Stimulated activated naive CD4-positive, alpha-beta T cell (primary cell): ENCODE results near the gene RASA2.

Source experiments
- DNase-seq, 6 experiments: peaks; one replicate each; lab custom pipeline; 2025; lab: John Stamatoyannopoulos, UW

The RASA2 gene

DNA sequence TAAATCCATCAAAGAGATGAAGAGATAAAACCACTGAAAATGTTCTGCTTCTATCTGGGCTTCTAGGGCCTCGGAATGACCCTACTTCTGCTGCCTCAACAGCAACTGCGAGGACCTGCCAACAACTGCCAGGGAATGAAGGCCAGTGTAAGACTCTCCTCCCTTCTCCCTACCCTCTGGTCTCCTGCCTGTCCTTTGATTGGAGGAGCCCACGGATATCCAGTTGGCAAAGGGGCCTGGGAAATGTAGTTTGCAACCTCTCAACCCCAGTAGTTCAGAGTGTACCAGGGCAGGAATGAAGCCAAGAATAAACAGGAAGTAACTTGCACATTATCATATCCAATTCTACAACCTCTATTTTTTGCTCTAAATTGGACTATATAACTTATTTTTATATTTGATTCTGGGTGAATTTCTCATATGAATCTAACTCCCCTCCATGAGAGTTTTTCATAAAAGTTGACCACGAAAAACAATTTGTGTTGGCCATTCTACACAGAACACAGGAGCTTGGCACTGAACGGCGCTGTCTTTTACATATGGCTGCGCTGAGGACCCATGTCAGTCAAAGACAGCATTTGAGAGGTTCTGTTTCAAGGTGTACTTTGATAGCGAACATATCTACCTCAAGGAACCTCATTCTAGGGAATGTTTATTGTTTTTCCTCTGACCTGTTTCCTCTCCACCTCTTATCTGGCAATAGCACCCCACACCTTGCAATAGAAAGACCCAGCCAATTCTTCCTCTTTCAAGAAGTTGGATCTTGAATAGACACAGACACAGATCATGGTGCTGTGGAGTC, 160.1 kb downstream of the RASA2 start:
- no peak for DNase-seq

DNA sequence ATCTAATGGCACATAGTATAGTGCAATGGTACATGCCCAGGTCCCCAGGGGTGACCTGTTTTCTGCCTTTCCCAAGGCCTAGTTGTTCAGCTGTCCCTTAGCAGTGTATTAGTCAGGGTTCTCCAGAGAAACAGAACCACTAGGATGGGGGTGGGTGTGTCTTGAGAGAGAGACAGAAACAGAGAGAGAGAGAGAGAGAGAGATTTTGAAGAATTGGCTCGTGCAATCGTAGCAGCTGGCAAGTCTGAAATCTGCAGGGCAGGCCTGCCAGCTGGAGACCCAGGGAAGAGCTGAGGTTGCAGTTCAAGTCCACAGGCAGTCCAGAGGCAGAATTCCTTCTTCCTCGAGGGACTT, 160.7 kb downstream of the RASA2 start:
- DNase-seq = no peak

DNA sequence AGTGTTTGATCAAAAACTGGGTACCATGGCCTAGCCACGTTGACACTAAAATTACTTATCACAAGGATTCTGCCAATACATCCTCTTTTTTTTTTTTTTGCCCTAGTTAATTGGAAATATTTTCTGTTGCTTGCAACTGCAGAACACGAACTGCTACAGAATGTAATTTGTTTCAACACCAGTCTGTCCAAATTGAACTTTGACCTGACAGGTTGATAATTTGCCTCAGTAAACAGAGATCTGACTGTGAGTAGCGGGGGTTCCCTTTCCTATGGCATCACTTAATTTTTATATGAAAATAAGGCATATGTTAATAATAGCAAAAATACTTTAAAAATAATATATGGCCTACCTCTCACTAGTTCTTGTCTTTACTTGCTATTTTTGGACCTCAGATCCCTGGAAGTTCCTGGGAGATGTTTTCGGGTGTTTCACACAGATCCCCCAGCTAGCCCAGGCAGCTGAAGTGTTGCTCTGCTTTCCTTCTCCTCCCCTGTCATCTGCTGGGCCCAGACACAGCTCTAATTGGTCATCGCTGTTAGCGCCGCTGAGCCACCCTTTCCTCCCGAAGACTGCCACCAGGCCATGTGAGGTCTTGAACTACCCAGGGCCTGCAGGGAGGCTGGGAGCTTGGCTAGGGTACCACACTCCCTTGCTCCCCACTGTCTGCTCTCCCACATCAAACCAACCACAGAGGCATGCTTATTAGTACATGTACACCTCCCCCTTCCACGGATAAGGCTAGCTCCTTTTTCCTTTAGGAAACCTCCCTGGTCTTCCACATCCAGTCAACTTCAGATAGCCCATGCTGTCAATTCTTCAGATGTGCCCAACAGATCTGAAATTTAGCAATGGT, 161.5 kb downstream of the RASA2 start:
- DNase-seq = no peak

DNA sequence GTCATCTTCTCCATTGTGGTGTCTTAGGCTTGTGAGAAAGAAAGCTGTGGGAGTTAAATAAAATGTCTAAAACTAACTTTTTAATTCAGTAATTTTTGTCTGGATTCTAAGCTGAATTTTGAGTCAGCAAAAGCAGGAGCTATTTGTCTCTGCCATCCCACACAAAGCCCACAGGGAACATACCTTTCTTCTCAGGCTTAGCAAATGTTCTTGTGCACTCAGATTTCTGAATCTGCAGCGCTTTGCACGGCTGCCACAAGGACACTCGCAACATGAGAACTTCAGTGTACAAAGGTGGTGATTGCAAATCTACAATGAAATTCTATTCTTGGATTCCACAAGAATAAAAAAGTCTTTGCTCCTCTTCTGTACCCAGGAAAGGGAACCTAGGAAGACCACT, 163.0 kb downstream of the RASA2 start:
- no peak for DNase-seq

DNA sequence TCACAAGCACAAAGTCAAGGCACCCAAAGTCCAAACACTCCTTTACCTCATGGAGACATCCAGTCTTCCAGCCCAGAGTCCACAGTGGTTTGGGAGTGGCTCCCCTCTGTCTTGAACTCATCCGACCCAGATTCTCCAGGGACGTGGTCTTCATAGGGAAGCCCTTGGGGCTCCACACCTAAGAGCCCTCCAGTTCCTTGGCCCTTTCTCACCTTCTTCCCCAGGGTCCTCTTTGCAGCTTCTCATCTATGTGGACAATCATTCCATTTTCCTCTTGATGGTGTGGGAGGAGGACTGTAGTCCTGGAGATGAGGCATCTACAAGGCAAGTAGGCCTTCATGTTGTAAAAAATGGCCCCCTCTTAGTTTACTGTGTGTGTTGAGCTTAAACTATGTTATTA, 164.0 kb downstream of the RASA2 start:
- no peak for DNase-seq

DNA sequence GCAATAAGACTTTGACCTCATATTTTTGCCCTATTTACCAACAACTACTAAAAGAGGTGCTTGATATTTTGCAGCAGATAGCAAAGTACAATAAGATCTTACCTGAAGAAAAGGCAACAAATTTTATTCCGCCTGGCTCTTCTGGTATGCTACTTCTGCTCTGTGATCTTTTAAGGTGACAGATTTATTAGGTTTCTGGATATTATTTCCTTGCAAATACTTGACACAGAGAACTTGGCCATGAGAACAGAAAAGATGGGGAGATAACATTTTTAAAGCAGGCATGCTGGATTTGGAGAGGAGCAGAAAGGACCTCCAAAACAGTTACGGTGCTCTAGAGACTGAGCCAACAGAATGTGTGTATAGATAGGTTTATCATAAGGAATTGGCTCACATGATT, 164.6 kb downstream of the RASA2 start:
- no peak for DNase-seq

DNA sequence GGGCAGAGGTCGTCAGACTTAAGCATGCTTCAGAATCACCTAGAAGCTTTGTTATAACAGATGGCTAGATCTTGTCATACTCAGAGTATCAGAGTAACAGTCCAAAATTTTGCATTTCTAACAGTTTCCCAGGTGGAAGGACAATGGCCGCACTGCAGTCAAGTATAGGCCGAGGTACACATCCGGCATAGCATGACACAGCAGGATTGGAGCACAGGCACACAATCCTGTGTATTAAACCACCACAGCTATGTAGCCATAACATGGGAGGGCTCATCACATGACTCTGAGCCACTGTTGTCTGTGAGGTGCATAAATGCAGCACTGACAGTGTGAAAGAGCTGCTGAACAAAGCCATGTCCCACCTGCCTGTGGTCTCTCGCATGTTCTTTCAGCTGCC, 165.5 kb downstream of the RASA2 start:
- DNase-seq = no peak

DNA sequence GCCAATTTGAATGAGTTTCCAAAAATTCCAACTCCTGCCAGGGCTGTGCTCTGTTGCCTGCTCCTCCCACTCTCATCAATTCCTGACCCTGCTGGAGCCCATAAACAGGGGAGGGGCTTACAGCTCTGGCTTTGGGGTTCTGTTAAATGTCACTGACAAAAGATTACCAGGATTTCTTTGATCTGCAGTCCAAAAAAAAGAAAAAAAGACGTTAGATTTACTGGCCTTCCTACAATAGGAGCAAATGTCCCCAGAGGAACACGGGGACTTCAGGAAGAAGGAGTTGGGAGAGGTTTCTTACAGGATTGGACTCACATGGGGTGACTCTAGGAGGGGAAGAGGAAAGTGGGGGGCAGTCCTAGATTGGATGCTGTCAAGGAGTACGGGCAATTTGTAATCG, 167.0 kb downstream of the RASA2 start:
- no peak for DNase-seq

DNA sequence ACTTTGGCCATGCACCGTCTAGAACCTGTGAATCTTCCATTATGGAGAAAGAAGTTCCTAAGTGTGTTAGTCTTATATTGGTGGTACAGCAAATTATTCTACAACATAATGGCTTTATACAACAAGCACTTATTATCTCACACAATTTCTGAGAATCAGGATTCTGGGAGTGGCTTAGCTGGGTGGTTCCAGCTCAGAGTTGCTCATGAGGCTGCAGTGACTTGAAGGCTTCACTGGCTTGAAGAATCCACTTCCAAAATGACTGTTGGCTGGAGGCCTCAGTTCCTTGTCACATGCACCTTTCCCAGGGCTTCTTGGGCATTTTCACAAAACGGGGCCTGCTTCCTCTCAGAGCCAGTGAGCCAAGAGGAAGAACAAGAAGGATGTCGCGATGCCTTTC, 169.0 kb downstream of the RASA2 start:
- DNase-seq = no peak

DNA sequence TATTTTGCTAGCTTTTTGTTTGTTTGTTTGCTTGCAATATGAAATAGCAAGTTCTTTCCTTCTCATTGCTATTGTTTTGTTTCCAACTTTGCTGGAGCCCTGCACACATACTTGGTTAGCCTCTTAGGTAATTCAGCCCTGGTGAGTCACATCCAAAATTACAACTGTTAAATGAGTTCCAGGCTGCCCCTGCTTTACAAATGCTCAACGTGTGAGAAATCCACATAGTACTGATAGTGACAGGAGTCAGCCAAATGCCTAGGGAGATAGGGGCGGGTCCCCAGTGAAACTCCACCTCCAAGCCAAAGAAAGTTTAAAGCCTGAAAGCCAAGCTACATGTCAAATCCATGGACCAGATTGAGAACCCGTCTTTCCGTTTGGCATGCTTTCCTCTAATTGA, 169.9 kb downstream of the RASA2 start:
- DNase-seq = no peak

DNA sequence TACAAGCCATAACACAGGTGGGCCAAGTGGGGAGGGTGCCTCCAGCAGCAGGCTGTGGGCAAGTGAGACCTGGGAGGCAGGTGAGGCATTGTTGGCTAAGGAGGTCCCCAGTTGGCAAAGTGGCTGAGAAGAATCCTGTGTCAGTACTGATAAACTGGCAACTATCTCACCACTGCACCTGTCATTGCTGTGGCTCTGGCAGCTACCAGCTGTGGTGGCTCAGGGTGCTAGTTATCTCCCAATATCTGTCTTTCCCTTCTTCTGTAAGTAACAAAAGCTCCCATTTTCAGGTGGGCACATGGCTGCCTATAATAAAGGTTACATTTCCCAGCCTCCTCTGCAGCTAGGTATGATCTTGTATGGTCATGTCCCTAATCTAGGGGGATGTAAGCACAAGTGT, 170.7 kb downstream of the RASA2 start:
- DNase-seq = no peak

DNA sequence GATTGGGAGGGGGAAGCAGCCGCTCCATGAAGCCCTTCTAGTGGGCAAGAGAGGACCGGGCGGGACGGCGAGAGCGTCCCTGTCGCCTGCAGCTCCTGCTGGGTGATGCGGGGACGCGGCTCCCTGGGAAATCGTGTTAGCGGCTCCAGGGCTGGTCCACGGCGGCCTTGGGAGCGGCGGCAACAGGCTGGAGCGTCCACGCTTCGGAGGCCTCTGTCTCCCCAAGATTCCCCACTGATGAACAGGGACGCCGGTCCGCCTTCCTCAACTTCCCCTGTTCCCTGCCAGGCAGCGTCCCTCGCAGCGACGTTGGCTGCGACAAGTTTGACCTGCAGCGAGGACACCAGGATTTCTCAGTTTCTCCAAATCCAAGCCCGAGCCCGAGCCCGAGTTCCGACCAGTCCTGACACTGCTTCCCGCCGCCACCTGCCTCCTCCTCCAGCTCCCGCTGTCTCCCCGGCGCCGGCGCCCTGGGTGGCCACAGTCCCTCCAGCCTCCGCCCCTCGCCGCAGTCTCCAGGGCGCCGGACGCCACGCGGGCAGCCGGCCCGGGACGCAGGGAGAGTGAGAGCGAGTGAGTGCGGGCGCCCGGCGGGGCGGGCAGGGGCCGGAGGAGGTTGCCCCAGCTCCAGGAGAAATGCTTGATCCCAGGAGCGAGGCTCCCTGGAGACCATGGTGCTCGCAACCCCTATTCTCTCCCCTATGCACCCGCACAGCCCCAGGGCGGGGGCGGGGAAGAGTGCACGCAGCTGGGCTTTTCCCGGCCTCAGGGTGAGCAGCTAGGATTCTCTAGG, 173.2 kb downstream of the RASA2 start:
- peak in 1 of 6 experiments; percentile 3 for DNase-seq

DNA sequence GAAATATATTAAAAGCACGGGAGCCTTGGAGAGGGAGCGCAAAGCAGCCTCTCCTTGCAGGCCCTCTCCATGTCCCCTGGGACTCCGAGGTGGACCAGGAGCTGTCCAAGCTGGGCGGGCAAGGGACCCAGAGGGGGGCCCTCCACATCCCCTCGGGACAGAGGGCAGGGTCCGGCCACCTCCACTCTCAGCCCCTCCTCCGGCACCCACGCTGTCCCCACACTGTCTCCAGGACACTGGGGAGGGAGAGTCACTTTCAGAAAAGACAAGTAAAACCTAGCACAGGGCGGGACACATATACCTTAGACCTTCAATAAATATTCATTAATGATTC, 173.8 kb downstream of the RASA2 start:
- no peak for DNase-seq

DNA sequence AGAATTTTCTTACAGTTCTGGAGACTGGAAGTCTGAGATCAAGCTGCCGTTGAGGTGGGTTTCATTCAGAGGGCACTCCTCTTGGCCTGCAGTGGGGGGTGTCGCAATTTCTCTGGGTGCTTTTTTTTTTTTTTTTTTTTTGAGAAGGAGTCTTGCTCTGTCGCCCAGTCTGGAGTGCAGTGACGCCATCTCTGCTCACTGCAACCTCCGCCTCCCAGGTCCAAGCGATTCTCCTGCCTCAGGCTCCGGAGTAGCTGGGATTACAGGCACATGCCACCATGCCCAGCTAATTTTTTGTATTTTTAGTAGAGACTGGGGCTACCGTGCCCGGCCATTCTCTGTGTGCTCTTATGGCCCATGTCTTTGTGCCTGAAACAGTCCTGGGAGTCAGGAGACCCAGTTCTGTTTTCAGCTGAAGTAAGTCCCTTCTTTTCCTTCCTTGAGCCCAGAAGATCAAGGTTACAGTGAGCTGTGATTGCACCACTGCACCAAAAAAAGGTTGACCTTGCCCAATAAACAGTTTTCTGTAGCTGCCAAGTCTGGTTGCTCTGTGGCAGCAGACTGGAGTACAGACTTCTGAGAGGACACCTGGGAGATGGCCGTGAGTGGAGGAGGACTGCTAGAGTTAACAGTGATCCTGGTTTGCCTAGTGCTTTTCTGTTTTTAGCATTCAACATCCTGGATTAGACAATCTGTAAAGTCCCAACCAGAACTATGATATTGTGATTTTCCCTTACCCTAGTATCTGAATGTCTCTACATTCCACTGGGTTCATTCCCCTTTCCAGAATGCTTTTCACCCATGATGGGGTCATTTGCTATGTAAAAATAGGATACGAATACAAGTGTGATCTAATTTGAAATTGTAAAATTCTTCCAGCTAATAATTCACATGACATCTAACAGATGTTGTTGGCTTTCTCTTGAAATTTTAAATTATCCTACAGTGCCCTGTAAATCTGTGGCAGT, 174.7 kb downstream of the RASA2 start:
- no peak for DNase-seq

DNA sequence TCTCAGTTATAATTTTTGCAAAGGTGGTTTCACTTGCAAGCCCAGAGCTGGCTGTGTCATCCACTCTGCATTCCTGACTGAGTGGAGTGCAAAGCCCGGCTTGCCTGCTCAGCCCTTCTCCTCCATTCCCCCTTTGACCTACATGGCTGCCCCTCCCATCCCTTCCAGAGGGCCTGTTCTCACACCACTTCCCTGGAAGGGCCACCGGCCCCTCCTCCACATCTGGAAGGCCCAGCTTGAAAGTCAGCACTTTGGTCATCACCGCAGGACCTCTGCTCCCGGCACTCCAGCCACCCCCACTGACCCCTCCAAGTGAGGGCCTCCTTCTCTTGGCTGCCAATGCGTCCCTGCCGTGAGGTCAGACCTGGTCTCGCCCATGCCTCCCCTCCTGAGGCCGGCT, 177.2 kb downstream of the RASA2 start:
- no peak for DNase-seq
